NCI-H1092 treated with DMSO at 0.1 percent for 48 hours (cell line): ENCODE results near the gene NKAP.
A peak's percentile ranks its signal among the peaks of the same experiment; 100 is the strongest.
"Not testable (repeated sequence)": the region's sequence is repeated elsewhere in the genome, so short reads cannot be mapped to it uniquely, and the experiment has no call there.

Experiments used
- DNase-seq: peaks from one replicate; lab custom pipeline; 2025; lab: John Stamatoyannopoulos, UW

NKAP gene

DNA sequence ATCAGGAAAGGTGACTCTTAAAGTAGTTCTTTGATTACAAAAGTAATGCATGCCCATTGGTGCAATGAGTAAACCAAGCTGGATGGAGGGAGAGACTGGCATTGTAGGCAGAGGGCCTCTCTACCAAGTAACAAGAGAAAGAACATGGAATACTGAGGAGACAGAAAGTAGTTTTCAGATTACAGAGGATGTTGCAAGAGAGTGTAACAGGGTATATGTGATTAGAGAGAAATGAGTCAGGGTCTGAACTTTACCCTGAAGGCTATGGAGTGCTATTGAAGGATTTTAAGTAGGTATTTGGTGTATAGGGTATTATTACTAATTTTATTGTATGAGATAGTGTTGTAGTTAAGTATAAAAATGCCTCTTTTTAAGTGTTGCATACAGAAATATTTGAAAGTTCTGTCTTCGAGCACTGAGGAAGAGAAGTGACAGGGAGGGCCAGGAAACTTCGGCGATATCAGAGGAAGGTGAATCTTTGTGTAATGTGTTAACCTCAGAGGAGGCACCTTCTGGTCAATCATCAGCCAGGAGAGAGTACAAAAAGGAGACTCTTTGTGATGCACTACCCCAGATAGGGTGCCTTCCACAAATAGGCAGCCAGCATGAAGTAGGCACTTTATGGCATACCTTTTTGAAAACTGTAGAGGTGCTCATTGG is 8.2 kb downstream of the NKAP start:
- DNase-seq = no peak

DNA sequence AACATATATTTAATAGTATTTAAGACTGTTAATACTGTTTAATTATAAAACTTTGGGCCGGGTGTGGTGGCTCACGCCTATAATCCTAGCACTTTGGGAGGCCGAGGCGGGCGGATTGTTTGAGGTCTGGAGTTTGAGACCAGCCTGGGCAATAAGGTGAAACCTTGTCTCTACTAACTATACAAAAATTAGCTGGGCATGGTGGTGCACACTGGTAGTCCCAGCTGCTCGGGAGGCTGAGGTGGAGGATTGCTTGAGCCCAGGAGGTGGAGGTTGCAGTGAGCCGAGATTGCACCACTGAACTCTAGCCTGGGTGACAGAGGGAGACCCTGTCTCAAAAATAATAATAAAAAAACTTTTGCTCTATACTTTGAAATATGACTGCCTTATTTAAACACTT is 21.2 kb downstream of the NKAP start:
- DNase-seq = not testable (repeated sequence)

DNA sequence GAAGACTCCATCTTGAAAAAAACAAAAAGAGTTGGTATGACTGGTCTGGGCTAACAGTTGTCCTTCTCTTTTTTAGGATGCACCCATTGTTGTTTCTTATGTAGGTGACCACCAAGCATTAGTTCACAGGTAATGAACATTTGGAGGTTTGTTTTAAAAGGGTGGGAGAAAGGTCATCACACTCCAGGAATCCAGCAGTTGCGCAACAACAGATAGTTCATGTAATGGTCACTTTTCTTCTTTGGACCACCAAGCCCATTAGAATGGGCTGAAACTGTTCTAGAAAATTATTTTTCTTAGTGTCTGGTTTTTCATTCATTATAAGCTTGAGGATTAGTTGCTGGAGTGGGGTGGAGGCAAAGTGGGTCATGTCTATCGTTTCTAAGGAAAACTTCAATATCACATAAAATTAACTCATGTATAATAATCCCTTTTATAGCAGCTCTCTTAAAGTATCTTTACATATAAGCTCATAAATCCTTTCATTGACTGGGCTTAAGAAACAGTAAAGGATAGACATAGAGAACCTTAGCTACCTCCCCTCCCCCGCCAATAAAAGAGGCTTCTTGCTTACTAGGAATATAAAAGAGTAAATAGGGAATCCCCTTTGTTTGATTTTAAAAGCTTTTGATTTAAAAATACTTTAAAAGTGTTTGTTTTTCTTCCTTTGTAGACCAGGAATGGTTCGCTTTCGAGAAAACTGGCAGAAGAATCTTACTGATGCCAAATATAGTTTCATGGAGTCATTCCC is 23.5 kb downstream of the NKAP start:
- no peak for DNase-seq

DNA sequence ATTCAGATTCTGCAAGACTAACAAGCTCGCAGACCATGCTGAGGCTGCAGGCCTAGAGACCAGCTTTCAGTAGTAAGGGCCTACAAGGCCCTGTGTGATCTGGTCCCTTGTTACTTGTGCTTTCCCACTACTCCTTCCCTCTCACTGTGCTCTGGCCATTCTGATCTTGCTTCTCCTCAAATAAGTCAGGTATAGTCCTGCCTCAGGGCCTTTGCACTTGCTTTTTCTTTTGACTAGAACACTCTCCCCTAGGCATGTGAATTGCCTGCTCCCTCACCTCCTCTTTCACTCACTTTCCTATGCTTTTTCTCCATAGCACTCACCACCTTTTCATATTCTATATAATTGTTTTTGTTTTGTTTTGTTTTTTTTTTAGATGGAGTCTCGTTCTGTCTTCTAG is 25.7 kb downstream of the NKAP start:
- DNase-seq = no peak

DNA sequence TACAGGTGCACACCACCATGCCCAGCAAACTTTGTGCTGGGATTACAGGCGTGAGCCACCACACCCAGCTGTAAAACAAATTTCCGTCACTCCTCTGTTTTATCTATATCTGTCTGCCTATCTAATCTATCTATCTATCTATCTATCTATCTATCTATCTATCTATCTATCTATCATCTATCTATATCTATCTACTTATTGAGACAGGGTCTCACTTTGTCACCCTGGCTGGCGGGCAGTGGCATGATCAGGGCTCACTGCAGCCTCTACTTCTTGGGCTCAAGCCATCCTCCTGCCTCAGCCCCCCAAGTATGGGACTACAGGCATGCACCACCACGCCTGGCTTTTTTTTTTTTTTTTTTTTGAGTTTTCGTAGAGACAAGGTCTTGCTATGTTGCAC is 27.2 kb downstream of the NKAP start:
- no peak for DNase-seq

DNA sequence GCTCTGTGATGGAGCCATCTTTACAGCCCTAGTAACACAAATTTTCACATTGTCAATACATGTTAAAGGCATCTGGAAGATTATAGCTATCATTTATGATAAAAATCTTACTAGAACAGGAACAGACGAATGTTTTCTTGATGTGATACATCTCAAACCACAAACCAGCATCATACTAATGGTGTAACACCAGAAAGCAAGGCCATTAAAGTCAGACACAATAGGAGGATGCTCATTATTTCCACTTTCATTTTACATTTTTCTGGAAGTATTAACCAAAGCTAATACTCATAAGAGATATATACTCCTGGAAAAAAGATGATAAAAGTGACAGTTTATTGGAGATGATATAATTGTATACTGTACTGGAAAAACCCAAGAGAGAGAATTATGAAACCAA is 42.6 kb downstream of the NKAP start:
- DNase-seq = no peak

DNA sequence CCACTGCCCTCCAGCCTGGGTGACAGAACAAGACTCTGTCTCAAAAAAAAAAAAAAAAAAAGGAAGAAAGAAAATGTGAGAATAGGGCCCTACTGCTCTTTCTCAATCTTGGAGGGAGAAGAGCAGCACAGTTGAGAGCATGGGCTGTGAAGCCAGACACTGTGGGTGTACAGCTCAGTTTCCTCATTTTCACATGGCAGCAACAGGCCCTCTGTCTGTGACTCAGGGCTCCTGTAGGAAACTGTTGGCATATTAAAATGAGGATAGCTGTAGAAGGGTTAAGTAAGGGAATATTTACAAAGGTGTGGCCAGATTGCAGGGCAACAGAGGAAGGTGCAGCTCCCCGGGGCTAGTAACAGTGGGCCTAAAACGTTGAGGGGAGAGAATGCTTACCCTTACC is 44.4 kb downstream of the NKAP start:
- DNase-seq = no peak

DNA sequence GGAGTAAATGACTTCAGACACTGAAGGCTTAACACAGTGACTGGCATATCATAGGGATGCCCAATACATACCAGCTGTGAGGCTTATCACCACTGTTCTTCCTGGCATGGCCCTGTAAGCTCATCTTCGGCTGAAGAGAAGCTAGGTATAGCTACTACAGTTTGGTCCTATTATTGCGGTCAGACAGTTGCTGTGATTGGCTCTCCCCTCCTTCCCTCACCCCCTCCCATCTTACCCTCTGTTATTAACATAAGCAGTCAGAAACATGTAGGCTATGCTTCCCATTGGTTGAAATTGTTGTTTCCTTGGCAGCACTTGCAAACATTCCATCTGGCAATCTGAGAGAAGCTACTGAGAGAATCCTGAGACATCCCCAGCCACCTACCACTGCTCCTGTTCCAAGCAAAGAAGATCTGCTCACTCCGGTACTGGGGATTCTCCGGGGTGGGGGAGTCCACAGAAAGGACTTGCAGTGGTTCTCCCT is 47.7 kb downstream of the NKAP start, which contains the start of gene AKAP14:
Gene AKAP14 (plus strand): TSS at position 51 of the 484 bp plus-strand sequence. CDS start 7,331 bp downstream, outside the sequence.
- no peak for DNase-seq

DNA sequence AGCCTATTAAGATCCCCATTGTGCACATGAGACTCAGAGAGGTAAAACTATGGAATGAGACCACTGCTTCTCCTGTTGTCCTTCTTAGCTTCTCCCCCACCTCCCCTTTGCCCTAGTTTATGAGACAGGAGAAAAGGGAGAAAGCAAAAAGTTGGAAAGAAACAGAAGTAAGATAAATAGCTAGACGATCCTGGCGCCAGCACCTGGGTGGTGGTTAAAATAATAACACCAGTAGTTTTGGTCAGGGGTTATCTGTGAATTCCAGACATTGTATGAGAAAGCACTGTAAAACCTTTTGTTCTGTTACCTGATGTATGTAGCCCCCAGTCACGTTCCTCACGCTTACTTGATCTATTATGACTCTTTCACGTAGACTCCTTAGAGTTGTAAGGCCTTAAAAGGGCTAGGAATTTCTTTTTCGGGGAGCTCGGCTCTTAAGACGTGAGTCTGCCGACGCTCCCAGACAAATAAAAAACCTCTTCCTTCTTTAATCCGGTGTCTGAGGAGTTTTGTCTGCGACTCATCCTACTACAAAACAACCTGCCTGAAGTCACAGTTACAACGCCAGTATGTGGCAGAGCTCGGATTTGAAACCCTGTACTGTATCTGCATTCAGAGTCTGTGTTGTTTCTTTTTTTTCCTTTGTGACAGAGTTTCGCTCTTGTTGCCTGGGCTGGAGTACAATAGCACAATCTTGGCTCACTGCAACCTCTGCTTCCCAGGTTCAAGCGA is 51.4 kb downstream of the NKAP start:
- DNase-seq = not testable (repeated sequence)

DNA sequence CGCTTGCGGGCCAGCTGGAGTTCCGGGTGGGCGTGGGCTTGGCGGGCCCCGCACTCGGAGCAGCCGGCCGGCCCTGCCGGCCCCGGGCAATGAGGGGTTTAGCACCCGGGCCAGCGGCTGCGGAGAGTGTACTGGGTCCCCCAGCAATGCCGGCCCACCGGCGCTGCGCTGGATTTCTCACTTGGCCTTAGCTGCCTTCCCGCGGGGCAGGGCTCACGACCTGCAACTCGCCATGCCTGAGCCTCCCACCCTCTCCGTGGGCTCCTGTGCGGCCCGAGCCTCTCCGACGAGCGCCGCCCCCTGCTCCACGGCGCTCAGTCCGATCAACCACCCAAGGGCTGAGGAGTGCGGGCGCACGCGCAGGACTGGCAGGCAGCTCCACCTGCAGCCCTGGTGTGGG is 52.9 kb downstream of the NKAP start:
- not testable (repeated sequence) for DNase-seq

DNA sequence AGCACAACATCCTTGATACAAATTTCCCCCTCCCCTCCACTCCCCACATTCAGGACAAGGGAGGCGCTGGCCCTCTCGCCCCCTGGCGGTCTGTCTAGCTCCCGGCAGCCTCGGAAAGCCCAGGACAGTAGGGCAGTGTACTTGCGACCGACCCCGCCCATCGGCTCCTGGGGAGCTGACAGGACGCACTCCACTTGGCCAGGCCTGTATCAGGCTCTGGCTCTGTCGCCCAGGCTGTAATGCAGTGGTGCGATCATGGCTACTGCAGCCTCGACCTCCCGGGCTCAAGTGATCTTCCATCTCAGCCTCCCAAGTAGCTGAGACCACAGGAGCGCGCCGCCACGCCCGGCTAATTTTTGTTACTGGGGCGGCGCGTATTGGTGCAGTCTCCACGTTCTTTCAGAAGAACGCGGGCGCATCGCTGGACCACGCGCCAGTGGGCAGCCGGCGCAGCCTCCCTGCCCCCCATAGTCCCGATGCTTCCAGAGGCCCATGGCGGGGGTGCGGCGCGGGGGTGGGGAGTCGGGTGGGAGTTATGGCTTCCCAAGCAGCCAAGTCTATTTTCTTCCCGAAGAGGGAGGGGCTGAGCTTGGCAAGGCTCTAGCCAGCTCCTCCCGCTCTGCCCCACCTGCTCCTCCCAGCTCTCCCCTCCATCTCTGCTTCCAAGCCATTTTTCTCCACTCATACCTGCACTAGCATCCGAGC is 55.7 kb downstream of the NKAP start:
- peak; percentile 11 for DNase-seq

DNA sequence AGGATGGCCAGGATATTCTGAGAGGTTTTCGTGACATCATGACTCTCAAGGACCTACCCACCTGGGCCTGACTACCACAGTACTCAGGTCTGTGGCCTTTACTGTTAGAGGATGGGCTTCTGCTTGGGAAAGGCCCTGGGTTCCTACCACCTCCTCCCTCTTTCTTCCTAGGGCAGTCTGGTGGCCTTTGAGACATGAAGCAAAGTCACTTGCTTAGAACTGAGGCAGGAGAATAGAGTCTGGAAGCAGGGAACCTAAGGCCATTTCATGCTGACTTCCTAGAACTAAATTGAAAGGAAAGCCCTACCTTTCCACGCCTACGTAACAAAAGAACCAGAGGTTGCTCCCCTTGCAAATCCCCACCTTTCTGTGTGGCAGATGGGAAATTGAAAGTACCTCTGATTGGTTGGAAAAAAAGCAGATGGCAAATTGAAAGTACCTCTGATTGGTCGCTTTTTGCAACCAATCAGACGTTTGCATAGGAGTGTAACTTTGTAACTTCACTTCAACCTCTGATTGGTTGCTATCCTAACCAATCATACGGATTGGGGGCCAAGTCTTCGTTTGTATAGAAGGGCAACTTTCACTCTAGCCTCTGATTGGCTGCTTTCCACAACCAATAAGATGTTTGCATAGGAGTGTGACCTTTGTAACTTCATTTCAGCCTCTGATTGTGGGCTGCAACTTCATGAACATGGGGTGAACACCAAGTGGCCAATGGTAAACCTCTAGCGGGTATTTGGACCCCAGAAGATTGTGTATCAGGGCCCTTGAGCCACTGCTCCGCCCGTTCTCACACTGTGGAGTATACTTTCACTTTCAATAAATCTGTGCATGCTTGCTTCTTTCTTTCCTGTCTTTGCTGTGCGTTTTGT is 57.8 kb downstream of the NKAP start:
- no peak for DNase-seq

DNA sequence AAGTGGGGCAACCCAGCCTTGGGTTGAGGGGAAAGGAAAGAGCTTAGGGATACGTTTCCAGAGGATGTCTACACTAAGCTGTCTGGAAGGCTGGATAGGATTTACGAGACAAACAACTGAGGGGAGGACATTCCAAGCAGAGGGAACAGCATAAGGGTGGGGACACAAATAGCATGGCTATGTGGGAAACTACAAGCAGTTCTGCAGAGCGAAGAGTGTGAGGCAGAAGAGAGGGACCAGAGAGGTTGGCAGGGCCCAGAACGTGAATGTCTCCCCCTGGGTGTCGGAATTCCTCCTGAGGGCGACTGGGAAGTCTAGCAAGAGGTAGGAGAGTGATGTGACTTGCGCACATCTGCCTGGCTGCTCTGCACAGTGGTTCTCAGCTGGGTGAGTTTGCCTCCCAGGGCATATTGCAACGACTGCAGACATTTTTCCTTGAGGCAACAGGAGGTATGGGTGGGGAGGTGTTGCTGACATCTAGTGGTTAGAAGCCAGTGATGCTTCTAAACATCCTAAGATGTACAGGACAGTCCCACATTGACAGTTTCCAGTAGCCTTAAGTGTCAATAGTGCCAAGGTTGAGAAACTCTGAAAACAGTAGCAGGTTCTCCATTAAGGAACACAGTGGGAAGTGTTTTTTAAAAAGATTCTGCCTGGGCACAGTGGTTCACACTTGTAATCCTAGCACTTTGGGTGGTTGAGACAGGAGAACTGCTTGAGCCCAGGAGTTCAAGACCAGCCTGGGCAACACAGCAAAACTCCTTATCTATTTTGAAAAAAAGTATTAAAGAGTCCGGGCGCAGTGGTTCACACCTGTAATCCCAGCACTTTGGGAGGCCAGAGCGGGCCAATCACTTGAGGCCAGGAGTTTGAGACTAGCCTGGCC is 62.8 kb downstream of the NKAP start:
- DNase-seq = peak; percentile 42

DNA sequence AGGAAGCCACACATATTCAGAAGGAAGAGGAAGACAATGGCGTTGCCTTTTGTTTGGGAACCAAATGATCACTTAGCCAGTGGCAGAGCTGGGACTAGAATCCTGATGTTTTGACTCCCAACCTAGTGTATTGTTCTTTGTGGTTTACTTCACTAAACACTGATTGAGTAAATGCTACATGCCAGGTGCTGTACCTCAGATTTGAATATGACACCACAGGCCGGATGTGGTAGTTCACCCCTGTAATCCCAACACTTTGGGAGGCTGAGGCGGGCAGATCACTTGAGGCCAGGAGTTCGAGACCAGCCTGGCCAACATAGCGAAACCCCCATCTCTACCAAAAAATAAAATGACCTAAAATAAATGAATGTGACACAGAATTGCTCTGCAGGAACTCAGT is 63.5 kb downstream of the NKAP start:
- no peak for DNase-seq

DNA sequence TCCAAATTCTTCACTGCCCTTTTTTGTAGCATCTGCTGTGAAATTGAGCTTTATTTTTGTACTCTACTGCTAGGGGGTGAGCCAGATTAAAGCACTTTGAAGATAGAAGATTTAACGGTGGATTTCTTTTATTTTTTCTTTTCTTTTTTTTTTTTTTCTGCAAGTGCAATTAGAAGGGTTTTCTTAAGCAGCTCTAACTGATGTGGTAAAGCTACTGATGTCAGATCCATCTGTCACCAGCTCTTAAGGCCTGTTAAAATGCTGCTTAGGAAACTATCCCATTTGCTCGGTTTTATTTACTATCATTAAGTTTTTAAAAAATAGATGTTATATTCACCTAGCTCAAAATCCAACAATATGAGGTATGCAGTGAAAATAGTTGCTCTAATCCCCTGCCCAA is 64.8 kb downstream of the NKAP start:
- DNase-seq = no peak

DNA sequence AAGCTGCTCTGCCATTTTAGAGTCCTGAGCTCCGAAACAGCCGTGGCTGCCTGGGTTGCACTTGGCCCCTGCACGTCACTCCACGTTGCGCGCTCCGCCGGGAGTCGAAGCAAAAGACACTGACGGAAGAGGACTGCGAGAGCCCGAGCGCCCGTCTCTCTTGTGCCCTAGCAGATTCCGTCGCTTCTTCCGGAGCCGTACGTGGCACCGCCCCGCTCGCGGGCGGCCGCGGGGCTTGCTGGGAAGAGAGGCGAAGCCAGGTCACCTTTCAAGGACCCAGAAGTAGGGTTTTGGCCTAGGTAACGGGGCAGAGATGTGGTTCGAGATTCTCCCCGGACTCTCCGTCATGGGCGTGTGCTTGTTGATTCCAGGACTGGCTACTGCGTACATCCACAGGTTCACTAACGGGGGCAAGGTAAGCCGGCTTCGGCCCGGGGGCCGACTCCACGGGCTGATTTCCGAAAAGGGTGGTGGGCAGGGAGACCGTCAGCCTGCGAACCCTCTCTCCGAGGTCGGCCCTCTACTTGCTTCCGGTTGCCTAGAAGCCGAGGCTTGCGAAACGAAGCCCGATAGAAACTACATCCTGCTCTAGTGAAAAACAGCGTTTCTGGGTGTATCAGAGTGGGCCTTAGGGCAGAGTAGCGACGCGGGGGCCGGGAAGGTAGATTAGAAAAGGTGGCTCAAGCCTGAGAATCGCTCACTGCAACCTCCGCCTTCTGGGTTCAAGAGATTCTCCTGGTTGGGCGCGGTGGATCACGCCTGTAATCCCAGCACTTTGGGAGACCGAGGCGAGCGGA is 71.8 kb downstream of the NKAP start, which contains the start of the genes NDUFA1 and RNF113A:
Gene NDUFA1 (plus strand): TSS at position 234 of the 797 bp plus-strand sequence. CDS start 80 bp downstream, at position 314.
Gene RNF113A (minus strand): TSS at position 135 of the 797 bp plus-strand sequence. CDS start 120 bp downstream, at position 15.
- peak; percentile 91 for DNase-seq

DNA sequence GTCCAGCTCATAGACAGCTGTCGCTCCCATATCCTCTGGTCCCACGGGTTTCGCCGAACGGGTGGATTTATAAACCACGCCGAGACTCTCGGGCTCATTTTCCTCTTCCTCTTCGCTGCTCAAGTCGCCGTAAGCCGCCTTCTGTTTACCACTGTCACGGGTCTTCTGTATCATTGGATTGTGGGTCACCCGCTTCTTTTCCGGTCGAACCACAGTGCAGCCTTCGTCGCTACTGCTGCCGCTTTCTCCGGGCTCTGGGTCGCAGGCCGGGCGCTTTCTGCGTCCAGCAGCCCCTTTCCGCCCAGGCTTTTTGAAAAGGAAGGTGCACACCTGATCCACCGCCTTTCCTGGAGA is 72.3 kb downstream of the NKAP start:
- no peak for DNase-seq
